Inflammatory macrophage treated with lipopolysaccharide for 1 hour (primary cell): ENCODE data around the gene CDKAL1.
"Not testable (repeated sequence)": the region's sequence is repeated elsewhere in the genome, so short reads cannot be mapped to it uniquely, and the experiment has no call there.

Experiments used
- DNase-seq, 2 donors: peaks; one replicate each; pipeline ENCODE4 v3.0.0-alpha.2; 2020 to 2022

CDKAL1 gene

GRCh38 chr6:20712011-20712410, 177.8 kb downstream of the CDKAL1 start:
- DNase-seq = no peak

- DNase-seq = no peak
Measured at GRCh38 chr6:20715135-20715806, 181.0 kb downstream of the CDKAL1 start.

- DNase-seq = no peak
Measured at GRCh38 chr6:20716865-20717264, 182.6 kb downstream of the CDKAL1 start.

- no peak for DNase-seq
Measured at GRCh38 chr6:20717743-20718142, 183.5 kb downstream of the CDKAL1 start.

GRCh38 chr6:20718705-20719653, 184.7 kb downstream of the CDKAL1 start:
- DNase-seq = no peak

GRCh38 chr6:20719980-20720379, 185.7 kb downstream of the CDKAL1 start:
- no peak for DNase-seq

GRCh38 chr6:20721121-20721520, 186.9 kb downstream of the CDKAL1 start:
- DNase-seq = not testable (repeated sequence)

GRCh38 chr6:20722455-20722854, 188.2 kb downstream of the CDKAL1 start:
- DNase-seq = no peak

- DNase-seq = no peak
Measured at GRCh38 chr6:20723236-20723635, 189.0 kb downstream of the CDKAL1 start.

- DNase-seq = no peak
Measured at GRCh38 chr6:20724443-20725190, 190.4 kb downstream of the CDKAL1 start.

- not testable (repeated sequence) for DNase-seq
Measured at GRCh38 chr6:20725235-20725634, 191.0 kb downstream of the CDKAL1 start.

GRCh38 chr6:20729086-20729485, 194.8 kb downstream of the CDKAL1 start:
- no peak for DNase-seq

GRCh38 chr6:20732362-20732761, 198.1 kb downstream of the CDKAL1 start:
- not testable (repeated sequence) for DNase-seq

- DNase-seq = no peak
Measured at GRCh38 chr6:20732896-20733295, 198.6 kb downstream of the CDKAL1 start.

GRCh38 chr6:20737912-20738311, 203.7 kb downstream of the CDKAL1 start:
- DNase-seq = no peak

GRCh38 chr6:20740088-20740487, 205.8 kb downstream of the CDKAL1 start:
- no peak for DNase-seq

GRCh38 chr6:20740727-20741126, 206.5 kb downstream of the CDKAL1 start:
- no peak for DNase-seq

- DNase-seq = no peak
Measured at GRCh38 chr6:20741490-20741889, 207.2 kb downstream of the CDKAL1 start.

GRCh38 chr6:20744911-20745557, 210.8 kb downstream of the CDKAL1 start:
- DNase-seq = no peak

GRCh38 chr6:20746024-20746423, 211.8 kb downstream of the CDKAL1 start:
- no peak for DNase-seq

GRCh38 chr6:20746805-20747558, 212.7 kb downstream of the CDKAL1 start:
- DNase-seq = no peak

GRCh38 chr6:20747991-20748390, 213.7 kb downstream of the CDKAL1 start:
- no peak for DNase-seq
